Measurements from ENCODE around the gene HIP1R.

Gene HIP1R

DNA sequence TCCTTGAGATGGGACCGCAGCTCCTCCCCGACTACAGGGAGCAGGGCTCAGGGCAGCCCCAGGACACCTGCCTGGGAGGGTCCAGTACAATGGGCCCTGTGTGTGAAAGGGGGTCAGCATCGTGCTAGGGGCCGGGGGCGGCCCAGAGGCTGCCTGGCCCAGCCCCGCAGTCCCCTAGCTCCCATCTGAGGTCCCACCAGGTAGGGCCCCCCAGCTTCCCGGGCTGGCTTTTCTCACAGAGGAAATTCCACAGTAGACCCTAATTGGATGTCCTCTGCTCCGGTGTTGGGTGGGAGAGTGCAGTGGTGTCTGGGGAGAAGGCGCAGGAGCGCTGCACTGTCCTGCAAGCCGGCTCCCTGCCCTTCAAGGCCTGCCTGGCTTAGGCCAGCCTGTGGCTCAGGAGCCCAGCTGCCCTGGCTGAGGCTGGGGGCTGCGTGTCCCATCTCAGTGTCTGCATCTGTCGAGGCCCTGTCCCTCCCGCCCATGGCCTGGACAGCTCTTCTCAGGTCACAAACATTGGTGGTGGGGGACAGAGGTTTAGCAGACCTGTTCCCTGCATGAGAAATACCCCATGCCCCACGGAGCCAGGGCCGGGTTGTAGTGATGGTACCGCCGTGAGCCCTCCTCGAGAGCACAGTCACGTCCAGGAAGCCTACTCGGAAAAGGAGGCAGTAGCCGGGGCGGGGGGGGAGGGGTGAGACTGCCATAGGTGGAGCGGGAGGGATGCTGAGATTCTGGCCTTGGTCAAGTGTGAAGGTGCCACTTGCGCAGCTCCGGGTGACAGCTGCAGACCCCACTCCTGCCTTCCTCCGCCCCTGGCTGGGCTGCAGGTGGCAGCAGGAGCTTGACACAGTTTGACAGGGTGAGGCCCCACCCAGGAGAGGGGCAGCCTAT, 11.6 kb downstream of the HIP1R start:
- TF ChIP-seq, protein P1, sequence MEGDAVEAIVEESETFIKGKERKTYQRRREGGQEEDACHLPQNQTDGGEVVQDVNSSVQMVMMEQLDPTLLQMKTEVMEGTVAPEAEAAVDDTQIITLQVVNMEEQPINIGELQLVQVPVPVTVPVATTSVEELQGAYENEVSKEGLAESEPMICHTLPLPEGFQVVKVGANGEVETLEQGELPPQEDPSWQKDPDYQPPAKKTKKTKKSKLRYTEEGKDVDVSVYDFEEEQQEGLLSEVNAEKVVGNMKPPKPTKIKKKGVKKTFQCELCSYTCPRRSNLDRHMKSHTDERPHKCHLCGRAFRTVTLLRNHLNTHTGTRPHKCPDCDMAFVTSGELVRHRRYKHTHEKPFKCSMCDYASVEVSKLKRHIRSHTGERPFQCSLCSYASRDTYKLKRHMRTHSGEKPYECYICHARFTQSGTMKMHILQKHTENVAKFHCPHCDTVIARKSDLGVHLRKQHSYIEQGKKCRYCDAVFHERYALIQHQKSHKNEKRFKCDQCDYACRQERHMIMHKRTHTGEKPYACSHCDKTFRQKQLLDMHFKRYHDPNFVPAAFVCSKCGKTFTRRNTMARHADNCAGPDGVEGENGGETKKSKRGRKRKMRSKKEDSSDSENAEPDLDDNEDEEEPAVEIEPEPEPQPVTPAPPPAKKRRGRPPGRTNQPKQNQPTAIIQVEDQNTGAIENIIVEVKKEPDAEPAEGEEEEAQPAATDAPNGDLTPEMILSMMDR (IDR thresholded peaks at IDR 0.05; ENCODE audit: low read depth, low read length), result no peak
- H3K4me3 ChIP-seq (ENCODE audit: low read depth, low read length), result no peak overlapping the region

GRCh38 chr12:122847516-122847836, 12.2 kb downstream of the HIP1R start:
- no peak overlapping the region for H3K4me3 ChIP-seq (ENCODE audit: low read depth, low read length)
- TF ChIP-seq, protein P1 (IDR thresholded peaks at IDR 0.05; ENCODE audit: low read depth, low read length), result no peak

DNA sequence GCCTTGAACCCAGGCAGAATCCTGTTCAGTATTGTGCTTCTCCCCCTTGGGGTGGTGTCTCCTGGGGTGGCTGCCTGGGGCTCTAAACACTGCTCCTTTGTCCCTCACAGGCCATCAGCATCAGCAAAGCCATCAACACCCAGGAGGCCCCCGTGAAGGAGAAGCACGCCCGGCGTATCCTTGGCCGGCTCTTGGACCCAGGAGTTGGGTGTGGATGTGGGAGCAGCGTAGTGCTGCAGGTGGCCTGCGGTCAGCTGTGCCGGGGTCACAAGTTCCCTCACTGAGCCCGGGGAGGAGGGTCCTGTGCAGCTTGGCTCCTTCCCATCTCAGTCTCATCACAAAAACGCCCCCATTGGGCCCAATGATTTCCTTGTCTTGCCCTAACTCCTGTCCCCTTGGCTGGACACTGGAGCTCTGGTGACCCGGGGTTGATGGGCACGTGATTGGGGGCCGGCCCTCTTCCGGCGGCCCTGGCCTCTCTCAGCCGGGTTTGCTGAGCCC, 12.7 kb downstream of the HIP1R start:
- TF ChIP-seq, protein P1 (IDR thresholded peaks at IDR 0.05; ENCODE audit: low read depth, low read length), result no peak
- no peak overlapping the region for H3K4me3 ChIP-seq (ENCODE audit: low read depth, low read length)

GRCh38 chr12:122848471-122849351, 13.5 kb downstream of the HIP1R start:
- TF ChIP-seq, protein P1 (IDR thresholded peaks at IDR 0.05; ENCODE audit: low read depth, low read length), result no peak

GRCh38 chr12:122849352-122850047, 14.2 kb downstream of the HIP1R start:
- H3K4me3 ChIP-seq (ENCODE audit: low read depth, low read length), result no peak overlapping the region
- TF ChIP-seq, protein P1 (IDR thresholded peaks at IDR 0.05; ENCODE audit: low read depth, low read length), result no peak

More at GRCh38 chr12:122848471-122849351, 13.5 kb downstream of the HIP1R start:
- no peak overlapping the region for H3K4me3 ChIP-seq (ENCODE audit: low read depth, low read length)

DNA sequence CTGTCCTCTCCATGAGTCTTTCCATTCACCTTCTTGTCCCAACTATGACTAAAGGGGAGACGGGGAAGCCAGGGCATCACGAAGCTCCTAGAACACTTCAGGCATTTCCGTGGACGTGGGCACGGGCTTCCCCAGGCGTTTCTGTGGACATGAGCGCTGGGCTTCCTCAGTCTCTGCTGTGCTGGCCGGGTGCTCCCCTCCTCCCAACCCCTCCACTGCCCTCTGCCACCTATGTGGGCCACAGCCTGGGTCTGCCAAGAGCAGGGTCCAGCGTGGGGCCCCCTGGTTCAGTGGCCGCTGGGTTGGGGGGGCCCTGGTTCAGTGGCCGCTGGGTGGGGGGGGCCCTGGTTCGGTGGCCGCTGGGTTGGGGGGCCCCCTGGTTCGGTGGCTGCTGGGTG, 14.8 kb downstream of the HIP1R start:
- TF ChIP-seq, protein P1 (IDR thresholded peaks at IDR 0.05; ENCODE audit: low read depth, low read length), result no peak
- H3K4me3 ChIP-seq (ENCODE audit: low read depth, low read length), result no peak overlapping the region
